Measurements from ENCODE around the gene GAS2L1.
"Not testable (repeated sequence)": the region's sequence is repeated elsewhere in the genome, so short reads cannot be mapped to it uniquely, and the experiment has no call there.

The GAS2L1 gene

DNA sequence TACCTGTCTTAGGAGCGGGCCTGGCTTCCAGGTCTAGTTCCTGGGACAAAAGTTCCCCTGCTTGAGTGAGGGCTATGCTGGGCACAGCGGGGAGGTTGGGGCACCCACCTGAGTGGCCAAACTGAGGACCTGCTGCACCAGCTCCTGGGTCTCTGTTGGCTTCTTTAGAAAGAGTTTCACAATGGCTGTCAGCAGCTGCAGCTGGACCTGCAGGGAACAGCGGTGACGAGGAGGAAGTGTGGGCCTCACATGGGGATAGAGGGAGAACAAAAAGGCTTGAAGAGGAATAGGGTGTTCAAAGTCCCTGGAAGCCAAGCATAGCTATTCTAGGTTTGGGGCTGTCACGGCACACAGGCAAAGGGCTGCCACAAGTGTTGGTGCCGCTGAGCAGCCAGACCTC lies 35.7 kb downstream of the GAS2L1 start:
- DNase-seq (ENCODE audit: low read depth, low spot score), result no peak

DNA sequence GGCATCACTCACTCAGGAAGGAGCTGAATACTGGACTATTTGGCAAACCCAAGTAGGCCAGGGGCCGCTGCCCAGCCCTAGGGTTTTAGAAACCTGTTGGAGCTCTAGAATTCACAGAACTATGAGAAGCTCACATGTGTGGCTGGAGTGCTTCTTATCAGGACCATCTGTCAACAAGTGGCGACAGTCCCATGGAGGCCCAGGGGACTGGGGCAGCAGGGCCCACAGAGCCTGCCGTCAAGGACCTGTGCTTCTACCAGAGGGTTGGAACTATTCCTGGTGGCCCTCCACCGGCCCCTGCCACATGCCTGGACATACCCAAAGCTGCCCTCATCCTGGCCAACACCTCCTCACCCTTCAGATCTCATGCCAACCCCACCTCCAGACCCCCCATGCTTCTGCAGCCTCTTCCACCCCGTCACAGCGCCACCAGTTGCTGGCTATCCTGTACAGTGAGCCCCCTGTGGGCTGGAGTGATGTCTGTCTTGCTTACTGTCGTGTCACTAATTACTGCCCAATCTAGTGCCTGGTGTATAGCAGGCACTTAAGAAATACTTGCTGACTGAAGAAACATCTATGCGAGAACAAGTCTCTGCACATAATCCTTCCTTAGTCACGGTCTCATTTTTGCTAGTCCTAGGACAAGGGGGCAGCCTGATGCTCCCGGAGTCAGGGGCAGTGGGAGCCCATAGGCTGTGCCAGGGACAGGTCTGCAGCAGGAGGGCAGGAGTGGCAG lies 36.3 kb downstream of the GAS2L1 start:
- DNase-seq (ENCODE audit: low read depth, low spot score), result no peak

DNA sequence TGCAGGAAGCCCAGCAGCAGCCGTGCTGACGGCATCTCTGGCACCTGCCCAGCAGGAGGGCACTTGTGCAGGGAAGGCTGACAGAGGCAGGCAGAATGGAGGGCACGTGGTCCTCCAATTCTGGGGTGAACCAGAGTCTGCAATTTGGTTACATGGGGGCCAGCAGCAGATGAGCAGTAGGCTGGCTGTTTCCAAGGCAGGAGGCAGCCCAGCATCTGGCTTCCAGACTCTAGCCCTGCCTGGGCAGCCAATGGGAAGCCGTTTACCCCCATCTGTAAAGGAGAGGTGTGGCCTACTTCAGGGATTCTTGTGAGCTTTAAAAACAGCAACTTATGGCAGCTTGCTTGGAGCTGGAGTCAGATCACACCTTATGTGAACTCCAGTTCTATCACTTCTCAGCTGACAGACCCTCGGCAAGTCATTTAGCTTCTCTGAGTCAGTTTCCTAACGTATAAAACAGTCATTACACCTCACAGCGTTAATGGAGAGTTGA lies 36.9 kb downstream of the GAS2L1 start:
- no peak for DNase-seq (ENCODE audit: low read depth, low spot score)

DNA sequence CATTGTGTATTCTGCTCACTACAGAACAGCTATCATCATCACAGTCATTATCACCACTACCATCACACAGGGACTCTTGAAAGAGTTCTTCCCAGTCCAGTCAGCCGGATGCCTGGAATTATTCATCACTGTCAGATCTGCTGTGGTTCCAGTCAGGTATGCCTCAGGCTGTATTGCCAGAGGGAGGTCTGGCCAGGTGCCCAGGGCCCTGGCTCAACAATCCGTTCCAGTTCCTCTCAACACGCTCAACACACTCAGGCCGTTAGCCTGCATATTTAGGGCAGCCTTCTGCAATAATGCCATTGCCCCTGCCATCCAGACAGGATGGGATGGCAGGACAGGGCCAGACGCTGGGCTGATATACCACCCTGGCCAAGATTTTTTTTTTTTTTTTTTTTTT lies 37.7 kb downstream of the GAS2L1 start:
- DNase-seq (ENCODE audit: low read depth, low spot score), result no peak

DNA sequence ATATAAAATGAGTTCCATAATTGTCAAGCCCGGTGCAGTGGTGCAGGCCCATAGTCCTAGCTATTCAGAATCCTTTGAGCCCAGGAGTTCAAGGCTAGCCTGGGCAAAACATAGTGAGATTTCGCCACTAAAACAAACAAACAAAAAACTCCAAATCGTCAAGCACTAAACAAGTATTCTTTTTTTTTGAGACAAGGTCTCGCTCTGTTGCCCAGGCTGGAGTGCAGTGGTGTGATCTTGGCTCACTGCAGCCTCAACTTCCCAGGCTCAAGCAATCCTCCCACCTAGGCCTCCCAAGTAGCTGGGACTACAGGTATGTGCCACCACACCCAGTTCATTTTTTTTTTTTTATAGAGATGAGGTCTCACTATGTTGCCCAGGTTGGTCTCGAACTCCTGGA lies 38.4 kb downstream of the GAS2L1 start:
- not testable (repeated sequence) for DNase-seq (ENCODE audit: low read depth, low spot score)

DNA sequence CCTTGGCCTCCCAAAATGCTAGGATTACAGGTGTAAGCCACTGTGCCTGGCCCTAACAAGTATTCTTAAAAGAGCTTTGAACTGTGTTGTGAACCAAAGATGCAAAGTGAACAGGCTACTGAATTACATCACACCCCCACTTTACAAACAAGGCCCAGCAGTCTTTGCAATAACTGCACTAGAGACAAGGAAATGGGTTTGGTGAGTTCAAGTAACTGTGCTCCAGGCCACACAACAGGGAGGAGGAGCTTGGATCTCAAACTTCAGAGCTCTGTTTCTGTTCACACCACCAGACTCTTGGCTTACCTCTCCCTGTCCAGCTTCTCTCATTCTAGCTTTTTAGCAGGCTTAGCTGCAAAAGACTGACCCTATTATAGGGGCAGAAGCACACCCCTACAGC lies 39.5 kb downstream of the GAS2L1 start:
- no peak for DNase-seq (ENCODE audit: low read depth, low spot score)

DNA sequence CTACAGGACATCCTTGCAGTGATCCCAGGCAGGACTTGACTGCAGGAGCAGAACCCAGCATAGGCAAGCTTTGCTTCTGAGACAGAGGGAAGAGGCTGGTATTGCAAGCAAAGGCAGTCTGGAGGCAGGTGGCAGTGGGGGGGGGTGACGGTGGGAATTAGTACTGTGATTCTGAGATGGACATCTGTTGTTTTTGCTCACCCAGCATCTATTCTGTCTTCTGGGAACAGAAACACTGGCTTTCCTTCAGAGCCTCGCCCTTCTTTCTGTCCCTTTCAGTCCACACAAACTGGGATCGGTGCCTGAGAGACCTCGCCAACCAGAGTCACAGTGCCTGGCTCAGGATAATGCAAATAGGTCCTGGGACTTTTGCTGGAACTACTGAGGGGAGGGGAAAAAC lies 40.2 kb downstream of the GAS2L1 start:
- DNase-seq (ENCODE audit: low read depth, low spot score), result no peak

DNA sequence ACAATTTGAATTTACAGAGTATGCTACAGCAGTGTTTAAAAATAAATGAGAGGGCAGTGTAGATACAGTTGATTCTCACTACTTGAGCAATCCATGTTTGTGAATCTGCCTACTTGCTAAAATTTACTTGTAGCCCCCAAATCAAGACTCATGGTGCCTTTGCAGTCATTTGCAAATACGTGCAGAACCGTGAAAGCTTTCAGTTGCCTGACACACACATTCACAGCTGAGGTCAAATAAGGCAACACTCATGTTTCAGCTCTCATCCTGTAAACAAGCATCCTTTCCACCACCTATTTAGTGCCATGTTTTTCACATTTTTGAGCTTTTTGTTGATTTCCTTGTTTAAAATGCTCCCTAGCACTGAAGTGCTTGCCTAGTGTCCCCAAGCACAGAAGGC lies 41.6 kb downstream of the GAS2L1 start:
- DNase-seq (ENCODE audit: low read depth, low spot score), result no peak

DNA sequence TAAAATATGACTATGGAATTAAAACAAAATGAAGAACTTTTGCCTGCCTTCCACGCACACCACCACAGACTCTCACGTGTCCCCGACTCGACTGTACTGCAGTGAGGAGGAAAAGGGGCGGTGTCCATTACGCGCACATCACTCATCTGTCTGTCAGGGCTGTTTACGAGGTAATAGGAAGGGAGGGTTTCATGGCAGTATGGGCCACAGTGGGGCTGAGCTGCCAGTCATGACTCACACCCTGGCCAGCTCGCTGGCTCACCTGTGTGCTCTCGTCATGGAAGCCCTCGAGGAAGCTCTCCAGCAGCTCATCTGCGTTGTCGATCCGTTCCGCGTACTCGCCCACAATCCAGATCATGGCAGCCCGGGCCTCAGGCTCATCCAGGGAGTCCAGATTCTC lies 42.5 kb downstream of the GAS2L1 start:
- no peak for DNase-seq (ENCODE audit: low read depth, low spot score)

DNA sequence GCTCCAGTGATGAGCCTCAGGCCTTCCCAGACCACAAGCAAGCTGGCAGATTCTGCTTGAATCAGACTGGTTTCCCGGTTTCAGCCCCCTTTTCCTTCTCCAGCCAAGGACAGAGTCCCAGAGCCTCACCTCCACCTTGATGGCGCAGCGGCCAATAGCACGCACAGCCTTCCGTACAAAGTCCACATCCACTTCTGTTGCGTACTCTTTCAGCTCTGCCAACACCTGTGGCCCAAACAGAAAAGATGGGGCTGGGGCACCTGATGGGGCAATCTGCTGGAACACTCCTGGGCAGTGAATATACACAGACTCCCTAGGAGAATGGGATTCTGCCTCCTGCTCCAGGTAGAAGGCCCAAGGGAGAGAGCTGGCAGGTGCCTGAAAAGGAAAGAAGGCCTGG lies 44.6 kb downstream of the GAS2L1 start:
- DNase-seq (ENCODE audit: low read depth, low spot score), result no peak

DNA sequence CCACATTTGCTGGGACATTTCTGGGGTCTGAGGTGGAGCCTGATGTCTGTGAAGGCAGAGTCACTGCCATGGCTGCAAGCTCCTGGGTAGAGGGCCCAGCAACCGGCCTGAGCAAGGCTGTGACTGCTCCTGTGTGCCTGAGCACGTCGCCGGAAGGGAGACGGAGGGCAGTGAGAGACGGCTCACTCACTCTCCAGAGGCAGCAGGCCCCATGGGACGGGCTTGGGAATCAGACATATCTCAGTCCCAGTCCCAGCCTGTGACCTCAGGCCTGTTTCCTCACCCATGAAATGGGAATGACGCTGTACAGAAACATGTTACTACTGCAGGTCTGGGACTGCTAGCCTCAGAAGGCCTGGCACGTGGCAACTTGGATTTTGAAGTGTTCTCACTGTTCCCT lies 45.4 kb downstream of the GAS2L1 start:
- DNase-seq (ENCODE audit: low read depth, low spot score), result no peak

DNA sequence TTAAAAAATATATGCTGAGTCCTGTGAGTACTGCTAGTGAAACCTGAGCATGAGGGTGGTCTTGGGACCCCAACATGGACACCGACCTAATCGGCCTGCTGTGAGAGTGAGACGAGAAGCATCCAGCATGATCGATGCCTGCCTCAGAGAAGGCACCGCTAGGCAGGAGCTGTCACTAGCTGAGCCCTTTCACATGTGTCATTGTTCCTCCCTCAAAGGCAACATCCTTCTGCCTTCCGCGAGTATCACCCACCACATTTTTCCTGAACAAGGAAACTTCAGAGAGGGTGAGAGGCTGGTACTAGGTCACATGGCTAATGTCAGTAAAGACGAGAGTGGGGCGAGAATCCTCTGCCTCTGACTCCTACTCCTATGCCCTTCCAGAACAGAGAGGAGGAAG lies 46.3 kb downstream of the GAS2L1 start:
- DNase-seq (ENCODE audit: low read depth, low spot score), result no peak

DNA sequence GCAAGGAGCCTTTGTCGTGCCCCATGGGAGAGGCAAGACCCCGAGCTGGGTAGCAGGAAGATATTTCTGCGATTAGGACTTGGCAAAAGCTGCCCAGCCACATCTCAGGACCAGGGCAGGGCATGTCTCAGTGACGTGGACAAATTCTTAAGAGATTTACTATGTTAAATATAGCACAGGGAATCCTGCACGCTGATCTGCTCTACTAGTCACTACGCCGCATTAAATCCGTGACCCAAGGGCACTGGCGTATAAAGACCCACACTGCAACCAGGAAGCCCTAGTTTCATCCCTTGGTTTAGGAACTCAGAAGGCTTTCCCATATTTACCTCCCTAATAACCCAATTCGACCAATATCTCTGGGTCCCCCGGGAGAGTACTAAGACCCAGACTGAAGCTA lies 46.8 kb downstream of the GAS2L1 start:
- no peak for DNase-seq (ENCODE audit: low read depth, low spot score)

DNA sequence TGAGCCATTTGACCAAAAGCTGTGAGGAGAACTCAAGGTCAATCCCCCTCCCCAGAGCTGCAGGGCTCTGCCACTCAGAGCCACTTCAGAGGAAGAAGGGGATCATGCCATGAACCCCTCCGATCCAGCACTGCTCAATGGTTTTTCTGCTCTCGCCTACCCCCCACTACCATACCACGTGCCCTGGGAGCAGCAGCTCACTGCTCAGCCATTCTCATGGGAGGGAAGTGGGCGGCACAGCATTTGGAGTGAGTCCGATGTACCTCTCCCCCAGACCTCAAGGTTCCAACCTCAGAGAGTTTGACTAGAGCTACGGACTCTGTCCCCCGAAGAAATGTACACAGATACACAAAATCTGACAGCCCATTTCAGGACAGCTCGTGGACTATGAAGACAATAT lies 47.4 kb downstream of the GAS2L1 start:
- no peak for DNase-seq (ENCODE audit: low read depth, low spot score)

DNA sequence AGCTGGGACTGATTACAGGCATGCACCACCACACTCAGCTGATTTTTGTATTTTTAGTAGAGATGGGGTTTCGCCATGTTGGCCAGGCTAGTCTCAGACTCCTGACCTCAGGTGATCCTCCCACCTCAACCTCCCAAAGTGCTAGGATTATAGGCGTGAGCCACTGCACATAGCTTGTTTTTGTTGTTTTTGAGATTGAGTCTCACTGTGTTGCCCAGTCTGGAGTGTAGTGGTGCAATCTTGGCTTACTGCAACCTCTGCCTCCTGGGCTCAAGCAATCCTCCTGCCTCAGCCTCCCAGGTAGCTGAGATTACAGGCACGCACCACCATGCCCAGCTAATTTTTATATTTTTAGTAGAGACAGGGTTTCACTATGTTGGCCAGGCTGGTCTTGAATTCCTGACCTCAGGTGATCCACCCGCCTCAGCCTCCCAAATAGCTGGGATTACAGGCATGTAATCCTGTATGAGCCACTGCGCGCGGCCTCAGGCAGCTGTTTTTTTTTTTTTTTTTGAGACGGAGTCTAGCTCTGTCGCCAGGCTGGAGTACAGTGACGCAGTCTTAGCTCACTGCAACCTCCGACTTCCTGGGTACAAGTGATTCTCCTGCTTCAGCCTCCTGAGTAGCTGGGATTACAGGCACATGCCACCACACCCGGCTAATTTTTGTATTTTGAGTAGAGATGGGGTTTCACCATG lies 50.9 kb downstream of the GAS2L1 start:
- not testable (repeated sequence) for DNase-seq (ENCODE audit: low read depth, low spot score)

DNA sequence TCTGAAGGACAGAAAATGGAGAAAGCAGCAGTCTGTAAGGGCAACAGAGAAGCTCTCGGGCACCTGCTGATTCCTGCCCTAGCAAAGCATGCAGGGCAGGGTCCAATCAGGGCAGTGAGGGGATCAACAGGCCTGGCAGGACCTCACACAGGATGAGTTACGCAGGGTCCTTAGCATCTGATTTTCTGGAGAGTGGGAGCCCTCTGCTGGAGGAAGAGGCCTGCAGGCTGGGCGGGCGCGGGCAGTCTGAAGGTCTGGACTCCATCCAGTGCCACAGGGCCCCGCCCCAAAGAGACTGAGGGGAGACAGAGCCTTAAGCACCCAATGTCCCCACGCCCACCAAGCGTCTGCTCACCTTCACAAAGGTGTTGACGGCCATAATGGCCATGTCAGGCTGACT lies 53.0 kb downstream of the GAS2L1 start:
- no peak for DNase-seq (ENCODE audit: low read depth, low spot score)
